ENCODE data around the gene BCL3.

The BCL3 gene

GRCh38 chr19:44748426-44749254 is at the start of gene BCL3:
TSS of gene BCL3 (plus strand) at chr19:44748708. CDS start at chr19:44748791, 83 bp downstream.
- peak; percentile 34 for DNase-seq
- H3K4me3 ChIP-seq (ENCODE audit: low read depth, low read length): peak within 1 kb of the TSS; percentile 66
- no peaks in the 10 kb centered on the region for H3K27me3 ChIP-seq (ENCODE audit: insufficient read depth, low read depth, severe bottlenecking)
- no peaks in the 10 kb centered on the region for H3K9me3 ChIP-seq (ENCODE audit: severe bottlenecking)
- peak within 1 kb of the TSS; percentile 60 for H3K27ac ChIP-seq
- TF ChIP-seq, protein P1, sequence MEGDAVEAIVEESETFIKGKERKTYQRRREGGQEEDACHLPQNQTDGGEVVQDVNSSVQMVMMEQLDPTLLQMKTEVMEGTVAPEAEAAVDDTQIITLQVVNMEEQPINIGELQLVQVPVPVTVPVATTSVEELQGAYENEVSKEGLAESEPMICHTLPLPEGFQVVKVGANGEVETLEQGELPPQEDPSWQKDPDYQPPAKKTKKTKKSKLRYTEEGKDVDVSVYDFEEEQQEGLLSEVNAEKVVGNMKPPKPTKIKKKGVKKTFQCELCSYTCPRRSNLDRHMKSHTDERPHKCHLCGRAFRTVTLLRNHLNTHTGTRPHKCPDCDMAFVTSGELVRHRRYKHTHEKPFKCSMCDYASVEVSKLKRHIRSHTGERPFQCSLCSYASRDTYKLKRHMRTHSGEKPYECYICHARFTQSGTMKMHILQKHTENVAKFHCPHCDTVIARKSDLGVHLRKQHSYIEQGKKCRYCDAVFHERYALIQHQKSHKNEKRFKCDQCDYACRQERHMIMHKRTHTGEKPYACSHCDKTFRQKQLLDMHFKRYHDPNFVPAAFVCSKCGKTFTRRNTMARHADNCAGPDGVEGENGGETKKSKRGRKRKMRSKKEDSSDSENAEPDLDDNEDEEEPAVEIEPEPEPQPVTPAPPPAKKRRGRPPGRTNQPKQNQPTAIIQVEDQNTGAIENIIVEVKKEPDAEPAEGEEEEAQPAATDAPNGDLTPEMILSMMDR (IDR thresholded peaks at IDR 0.05; ENCODE audit: low read depth, low read length): no peak
- peaks cover 5% of the 10 kb centered on the region for H3K36me3 ChIP-seq

- Histone ChIP-seq H3K27ac (no peak overlapping the region), H3K9me3 (ENCODE audit: severe bottlenecking) (no peaks in the 10 kb centered on the region), H3K27me3 (ENCODE audit: insufficient read depth, low read depth, severe bottlenecking) (no peaks in the 10 kb centered on the region), H3K4me3 (ENCODE audit: low read depth, low read length) (no peak overlapping the region), H3K36me3 (no peaks in the 10 kb centered on the region)
- TF ChIP-seq, protein P1 (IDR thresholded peaks at IDR 0.05; ENCODE audit: low read depth, low read length): no peak
- no peak for DNase-seq
Observed at GRCh38 chr19:44700547-44700946, 48.0 kb upstream of the BCL3 start.

- no peaks in the 10 kb centered on the region for H3K9me3 ChIP-seq (ENCODE audit: severe bottlenecking)
- no peak overlapping the region for H3K4me3 ChIP-seq (ENCODE audit: low read depth, low read length)
- no peaks in the 10 kb centered on the region for H3K27me3 ChIP-seq (ENCODE audit: insufficient read depth, low read depth, severe bottlenecking)
- DNase-seq: no peak
- no peak overlapping the region for H3K27ac ChIP-seq
- TF ChIP-seq, protein P1 (IDR thresholded peaks at IDR 0.05; ENCODE audit: low read depth, low read length): no peak
- no peaks in the 10 kb centered on the region for H3K36me3 ChIP-seq
Observed at GRCh38 chr19:44701228-44701627, 47.3 kb upstream of the BCL3 start.

- TF ChIP-seq, protein P1 (IDR thresholded peaks at IDR 0.05; ENCODE audit: low read depth, low read length): no peak
- Histone ChIP-seq H3K4me3 (ENCODE audit: low read depth, low read length) (no peak overlapping the region), H3K9me3 (ENCODE audit: severe bottlenecking) (no peaks in the 10 kb centered on the region), H3K36me3 (no peaks in the 10 kb centered on the region), H3K27me3 (ENCODE audit: insufficient read depth, low read depth, severe bottlenecking) (no peaks in the 10 kb centered on the region), H3K27ac (no peak overlapping the region)
- DNase-seq: no peak
Observed at GRCh38 chr19:44702551-44703176, 45.8 kb upstream of the BCL3 start.

GRCh38 chr19:44703336-44704078 is 45.0 kb upstream of the BCL3 start:
- Histone ChIP-seq H3K27ac (no peak overlapping the region), H3K4me3 (ENCODE audit: low read depth, low read length) (no peak overlapping the region), H3K9me3 (ENCODE audit: severe bottlenecking) (no peaks in the 10 kb centered on the region), H3K27me3 (ENCODE audit: insufficient read depth, low read depth, severe bottlenecking) (no peaks in the 10 kb centered on the region), H3K36me3 (no peaks in the 10 kb centered on the region)
- TF ChIP-seq, protein P1 (IDR thresholded peaks at IDR 0.05; ENCODE audit: low read depth, low read length): no peak
- no peak for DNase-seq
